GM03348 (cell line): ENCODE data around the gene SULT1A4.
"Not testable (repeated sequence)": the region's sequence is repeated elsewhere in the genome, so short reads cannot be mapped to it uniquely, and the experiment has no call there.

Experiments
- DNase-seq: peaks from one replicate; pipeline ENCODE4 v3.0.0; 2012; ENCODE audit warnings: low spot score

The SULT1A4 gene

DNA sequence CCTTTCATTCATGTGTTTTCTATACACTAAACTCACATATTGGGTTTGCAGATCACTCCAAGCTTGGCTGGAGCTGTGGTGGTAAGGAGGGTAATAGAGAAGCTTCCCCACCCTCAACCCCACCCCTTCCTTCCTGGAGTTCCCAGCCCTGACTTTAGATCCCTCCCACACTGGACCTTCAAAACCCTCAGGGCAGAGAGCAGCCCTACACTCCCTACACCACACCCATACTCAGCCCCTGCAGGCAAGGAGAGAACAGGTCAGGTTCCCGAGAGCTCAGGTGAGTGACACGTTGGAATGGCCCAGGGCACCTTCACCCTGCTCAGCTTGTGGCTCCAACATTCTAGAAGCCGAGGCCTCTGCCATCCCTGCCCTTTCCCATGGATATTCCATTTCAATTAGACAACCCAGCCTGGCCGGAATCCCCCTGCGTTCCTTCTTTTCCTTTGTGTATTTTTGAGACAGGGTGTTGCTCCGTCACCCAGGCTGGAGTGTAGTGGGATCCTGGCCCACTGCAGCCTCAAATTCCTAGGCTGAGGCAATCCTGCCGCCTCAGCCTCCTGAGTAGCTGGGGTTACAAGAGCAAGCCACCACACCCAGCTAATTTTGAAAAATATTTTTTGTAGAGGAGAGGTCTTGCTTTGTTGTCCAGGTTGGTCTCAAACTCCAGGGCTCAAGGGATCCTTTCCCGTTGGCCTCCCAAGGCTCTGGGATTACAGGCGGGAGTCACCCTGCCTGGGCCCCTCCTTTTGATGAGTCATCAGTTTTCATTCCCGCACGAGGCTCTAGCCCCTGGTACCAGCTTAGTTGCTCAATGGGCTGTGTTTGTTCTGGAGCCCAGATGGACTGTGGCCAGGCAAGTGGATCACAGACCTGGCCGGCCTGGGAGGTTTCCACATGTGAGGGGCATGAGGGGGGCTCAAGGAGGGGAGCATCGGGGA, at the start of gene SULT1A4:
Gene SULT1A4 (plus strand): TSS at position 208 of the 941 bp plus-strand sequence. CDS start 1,473 bp downstream, outside the sequence.
- not testable (repeated sequence) for DNase-seq

DNA sequence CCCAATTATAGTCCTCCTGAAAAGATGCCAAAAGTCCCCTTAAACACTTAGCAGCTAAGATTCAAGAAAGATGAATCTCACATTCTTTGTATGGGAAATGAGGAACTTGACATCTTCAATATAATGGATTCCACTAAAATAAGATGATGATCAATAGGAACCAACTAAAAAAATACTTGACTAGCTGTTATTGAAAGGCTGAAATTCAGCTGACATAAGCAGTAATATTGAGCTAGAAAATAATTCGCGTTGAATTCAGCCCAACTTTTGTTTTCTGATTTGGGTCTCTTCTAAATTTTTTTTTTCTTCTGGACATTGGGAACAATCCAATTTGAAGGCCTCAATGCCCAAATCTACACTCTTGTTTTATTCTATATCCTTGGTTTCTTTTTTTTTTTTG, 36.1 kb upstream of the SULT1A4 start:
- not testable (repeated sequence) for DNase-seq

DNA sequence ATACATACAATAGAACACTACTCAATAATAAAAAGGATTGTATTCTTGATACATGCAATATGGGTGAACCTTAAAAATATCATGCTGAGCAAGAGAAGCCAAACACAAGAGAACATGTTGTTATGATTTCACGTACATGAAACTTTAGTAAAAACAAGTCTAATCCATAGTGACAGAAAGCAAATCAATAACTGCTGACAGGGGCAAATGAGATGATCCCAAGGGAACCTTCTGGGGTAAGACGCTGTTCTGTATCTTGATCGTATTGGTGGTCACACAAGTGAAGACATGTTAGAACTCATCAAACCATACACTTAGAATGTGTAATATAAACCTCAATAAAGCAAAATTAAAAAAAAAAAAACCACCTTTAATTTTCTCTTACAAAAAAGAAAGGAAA, 34.3 kb upstream of the SULT1A4 start:
- DNase-seq: not testable (repeated sequence)

DNA sequence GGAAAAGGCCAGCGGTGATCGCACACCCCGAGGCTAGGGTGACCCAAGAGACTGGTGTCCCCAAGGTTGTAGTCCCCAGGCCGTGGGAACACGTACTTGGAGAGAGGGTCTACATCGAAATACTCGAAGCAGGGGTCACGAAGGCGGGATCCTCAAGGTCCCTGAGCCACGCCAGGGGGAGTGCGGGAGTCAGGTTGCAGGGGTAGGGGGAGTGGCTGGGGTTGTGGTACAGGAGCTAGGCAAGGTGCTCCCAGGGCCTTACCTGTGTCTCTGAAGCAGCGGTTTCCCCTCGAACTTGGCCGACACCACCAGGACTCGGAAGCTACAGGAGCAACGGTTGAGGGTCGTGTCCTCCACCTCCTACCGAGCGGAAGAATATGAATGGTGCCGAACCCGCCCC, 6.0 kb upstream of the SULT1A4 start:
- not testable (repeated sequence) for DNase-seq

DNA sequence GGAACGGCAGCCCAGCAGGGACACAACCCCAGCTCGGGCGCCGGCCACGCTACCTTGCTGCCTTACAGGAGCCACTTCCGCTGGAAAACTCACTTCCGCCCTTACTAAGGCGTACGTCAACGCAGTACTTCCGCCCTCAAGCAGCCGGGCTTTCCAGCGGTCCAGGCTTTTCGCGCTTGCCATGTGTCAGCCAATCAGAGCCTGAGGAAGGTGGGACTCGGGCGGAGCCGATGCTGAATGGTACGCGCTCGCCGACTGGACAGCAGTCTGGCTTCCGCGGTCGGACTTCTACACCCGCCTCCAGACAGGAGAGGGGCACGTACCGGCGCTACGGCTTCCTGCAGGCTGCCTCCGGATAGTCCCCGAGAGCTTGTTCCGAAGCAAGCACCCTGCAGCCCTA, 5.4 kb upstream of the SULT1A4 start, which contains the start of the genes BOLA2 and SLX1B:
Gene BOLA2 (minus strand): TSS at position 83 of the 400 bp plus-strand sequence. CDS start 98 bp downstream, outside the sequence.
Gene SLX1B (plus strand): TSS at position 265 of the 400 bp plus-strand sequence.
- not testable (repeated sequence) for DNase-seq

DNA sequence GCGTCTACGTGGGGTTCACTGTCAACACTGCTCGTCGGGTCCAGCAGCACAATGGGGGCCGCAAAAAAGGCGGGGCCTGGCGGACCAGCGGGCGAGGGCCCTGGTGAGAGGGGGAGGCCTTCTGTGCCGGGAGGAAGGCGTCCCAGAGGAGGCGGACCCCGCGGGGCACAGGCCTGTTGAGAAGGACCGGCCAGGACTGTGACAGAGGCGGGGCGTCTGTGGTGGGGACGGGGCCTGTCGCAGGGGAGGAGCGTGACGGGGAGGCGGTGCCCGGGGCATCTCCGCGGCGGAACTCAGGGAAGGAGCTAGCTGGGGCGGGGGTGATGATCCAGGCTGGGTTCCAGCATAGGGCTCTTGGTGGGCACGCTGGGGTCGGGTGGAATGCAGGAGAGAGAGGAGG, 4.9 kb upstream of the SULT1A4 start:
- not testable (repeated sequence) for DNase-seq

DNA sequence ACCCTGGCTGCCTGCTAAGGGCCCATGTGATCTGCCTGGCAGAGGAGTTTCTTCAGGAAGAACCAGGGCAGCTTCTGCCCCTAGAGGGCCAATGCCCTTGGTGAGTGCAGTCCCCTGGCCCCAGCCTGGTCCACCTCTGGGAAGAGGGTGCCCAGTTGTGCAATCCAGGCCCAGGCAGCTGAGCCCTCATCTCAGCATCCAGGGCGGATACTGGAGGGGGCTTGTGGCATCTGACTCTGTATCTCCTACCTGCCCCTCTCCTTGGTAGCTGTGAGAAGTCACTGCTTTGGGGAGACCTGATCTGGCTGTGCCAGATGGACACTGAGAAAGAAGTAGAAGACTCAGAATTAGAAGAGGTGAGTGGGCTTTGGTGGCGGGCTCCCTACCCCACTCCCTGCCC, 2.1 kb upstream of the SULT1A4 start:
- not testable (repeated sequence) for DNase-seq

DNA sequence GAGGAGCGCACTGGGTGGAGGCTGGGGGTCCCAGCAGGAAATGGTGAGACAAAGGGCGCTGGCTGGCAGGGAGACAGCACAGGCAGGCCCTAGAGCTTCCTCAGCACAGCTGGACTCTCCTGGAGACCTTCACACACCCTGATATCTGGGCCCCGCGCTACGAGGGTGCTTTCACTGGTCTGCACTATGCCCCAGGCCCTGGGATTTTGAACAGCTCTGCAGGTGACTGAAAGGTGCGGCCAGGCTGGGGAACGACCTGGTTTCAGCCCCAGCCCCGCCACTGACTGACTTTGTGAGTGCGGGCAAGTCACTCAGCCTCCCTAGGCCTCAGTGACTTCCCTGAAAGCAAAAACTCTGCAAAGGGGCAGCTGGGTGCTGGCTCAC, 926 bp downstream of the SULT1A4 start:
- not testable (repeated sequence) for DNase-seq

DNA sequence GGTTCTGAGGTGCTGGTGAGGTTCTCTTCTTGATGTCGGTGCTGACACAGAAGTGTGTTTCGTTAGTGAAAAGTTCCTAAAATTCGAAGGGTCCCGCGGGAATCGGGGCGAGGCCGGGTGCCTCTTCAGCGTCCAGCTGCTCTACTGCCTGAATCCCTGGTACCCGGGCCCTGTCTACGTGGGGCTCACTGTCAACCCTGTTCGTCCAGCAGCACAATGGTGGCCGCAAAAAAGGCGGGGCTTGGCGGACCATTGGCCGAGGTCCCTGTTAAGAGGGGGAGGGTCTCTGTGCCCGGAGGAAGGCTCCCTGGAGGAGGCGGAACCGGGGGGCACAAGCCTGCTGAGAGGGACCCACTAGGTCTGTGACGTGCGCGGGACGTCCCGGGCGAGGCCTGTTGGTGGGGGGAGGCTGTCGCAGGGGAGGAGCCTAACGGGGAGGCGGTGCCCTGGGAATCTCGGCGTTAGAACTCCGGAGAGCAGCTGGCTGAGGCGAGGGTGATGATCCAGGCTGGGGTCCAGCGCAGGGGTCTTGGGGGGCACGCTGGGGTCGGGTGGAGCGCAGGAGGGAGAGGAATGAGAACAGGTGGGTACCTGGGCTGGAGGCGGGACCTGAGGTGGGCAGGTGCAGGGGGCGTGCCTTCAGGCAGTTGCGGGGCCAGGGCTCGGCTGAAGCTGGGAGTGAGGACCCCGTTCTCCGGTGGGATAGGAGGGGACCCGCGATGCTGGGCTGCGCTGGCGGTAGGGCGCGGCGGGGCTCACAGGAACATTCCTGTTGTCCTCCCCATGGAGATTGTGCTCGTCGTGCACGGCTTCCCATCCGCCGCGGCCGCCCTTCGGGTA, 6.5 kb downstream of the SULT1A4 start:
- not testable (repeated sequence) for DNase-seq

DNA sequence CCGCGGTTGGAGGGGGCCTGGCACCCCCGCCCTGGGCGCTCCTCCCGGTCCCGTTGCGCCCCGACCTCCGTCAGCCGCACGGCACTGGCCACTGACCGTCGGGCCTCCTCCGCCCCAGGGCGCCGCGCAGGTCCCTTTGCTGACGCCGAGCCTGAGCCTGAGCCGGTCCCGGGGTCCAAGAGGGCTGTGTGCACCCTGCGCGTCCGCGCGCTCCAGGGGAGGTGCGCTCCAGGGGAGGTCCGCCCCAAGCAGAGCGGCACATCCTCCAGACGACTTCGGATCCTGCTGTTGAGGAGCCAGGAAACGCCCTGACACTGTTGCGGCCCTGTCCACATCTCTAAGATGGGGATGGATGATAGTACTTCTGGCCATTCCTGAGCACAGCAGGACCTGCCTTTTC, 7.2 kb downstream of the SULT1A4 start:
- DNase-seq: not testable (repeated sequence)

DNA sequence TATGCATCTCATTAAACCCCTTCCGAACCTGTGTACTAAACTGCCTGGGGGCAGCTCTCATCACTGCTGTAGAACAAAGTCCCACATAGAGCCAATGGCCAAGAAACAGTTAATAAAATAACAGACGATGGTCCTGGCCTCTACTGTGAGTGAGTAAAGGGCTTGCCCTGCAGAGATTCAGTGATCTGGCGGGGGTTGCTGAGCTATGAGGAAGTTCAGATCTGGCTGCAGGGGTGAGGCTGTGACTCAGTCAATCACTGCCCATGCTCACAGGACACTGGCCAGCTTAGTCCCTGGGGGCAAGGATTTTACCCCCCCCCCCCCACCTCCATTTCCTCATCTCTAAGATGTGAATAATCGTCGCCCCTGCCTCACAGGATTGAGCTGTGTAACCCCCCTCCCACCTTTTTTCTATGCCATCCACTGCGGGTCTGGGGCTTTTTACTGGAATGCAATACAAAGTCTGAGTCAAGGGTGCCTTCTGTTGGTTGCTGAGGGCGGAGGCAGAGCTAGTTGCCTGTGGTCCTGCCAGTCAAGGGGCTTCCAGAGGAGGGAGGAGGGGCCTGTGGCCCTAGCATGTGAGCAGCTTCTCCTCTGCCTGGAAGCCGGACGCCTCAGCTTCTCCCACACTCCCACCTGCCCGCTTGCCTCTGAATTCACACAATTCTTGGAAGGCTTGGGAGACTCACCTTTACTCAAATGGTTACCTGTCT, 8.1 kb downstream of the SULT1A4 start:
- not testable (repeated sequence) for DNase-seq

DNA sequence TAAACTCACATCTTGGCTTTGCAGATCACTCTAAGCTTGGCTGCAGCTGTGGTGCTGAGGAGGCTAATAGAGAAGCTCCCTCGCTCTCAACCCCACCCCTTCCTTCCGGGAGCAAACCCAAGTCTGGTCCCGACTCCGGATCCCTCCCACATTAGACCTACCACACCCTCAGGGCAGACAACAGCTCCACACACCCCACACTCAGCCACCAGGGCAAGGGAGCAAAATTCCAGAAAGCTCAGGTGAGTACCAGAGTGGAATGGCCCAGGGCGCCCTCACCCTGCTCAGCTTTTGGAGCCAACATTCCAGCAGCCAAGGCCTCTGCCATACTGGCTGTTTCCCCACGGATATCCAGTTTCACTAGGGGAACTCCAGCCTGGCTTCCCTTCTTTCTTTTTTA, 9.9 kb downstream of the SULT1A4 start:
- not testable (repeated sequence) for DNase-seq

DNA sequence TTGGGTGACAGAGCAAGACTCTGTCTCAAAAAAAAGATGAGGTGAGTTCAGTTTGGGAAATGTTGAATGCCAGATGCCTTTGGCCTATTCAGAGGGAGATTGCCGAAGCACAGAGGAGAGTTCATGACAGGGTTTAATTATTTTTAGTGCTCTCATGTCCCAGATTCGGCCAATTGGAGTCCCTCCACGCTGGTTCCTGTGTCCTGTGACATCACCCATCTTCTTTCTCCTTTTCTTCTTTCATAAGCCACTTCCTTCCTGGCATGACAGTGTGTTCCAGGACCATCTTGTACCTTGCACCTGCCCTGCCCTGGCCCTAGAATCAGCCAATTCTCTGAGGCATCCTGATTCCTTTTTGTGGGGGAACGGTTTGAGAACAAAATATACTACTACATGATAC, 12.4 kb downstream of the SULT1A4 start:
- not testable (repeated sequence) for DNase-seq

DNA sequence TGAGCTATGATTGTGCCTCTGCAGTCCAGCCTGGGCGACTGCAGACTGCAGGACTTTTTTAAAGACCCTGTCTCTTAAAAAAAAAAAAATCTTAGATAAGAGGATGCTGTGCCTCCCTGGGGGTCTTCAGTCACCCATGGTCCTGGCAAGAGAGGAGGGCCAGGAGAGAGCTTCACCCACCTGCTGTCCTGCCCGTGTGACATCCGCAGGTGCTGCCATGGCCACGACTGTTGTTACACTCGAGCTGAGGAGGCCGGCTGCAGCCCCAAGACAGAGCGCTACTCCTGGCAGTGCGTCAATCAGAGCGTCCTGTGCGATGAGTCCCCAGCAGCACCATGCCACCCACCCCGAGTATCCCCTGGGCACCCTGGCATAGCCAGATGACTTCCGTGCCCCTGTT, 22.6 kb downstream of the SULT1A4 start:
- not testable (repeated sequence) for DNase-seq

DNA sequence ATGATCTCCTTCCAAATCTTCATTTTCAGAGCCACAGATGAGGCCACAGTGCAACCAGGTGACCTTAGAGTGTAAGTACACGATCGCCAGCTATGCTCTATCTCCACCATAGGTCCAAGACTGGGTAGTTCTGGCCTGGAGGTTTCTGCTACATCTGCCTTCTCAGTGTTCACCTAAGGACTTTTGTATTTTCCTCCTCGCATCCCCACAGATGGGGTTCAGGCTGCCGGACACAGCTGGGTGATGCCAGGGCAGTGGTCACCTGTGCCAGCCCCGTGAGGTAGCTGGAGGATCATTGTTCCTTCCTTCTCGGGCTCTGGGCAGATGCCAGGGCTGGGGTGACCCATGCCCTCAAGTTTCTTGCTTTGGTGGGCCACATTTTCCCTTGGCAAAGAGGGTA, 46.6 kb downstream of the SULT1A4 start, which contains the start of gene NPIPB12:
Gene NPIPB12 (minus strand): TSS at position 101 of the 400 bp plus-strand sequence.
- not testable (repeated sequence) for DNase-seq
